Endodermal cell (in vitro differentiated cells): ENCODE measurements around the gene XRCC1. TPM values are rescaled to one million over a fixed set of nuclear protein-coding genes. Genes with fewer than 3 reads are reported as not detected.

Source experiments
- DNase-seq: peaks from one replicate; pipeline ENCODE4 v3.0.0-alpha.2; 2017
- H3K27ac ChIP-seq: 2 replicates; pipeline ENCODE4 v1.5.1; 2013; ENCODE audit warnings: mild to moderate bottlenecking, low read depth, low read length, moderate library complexity
- H3K27me3 ChIP-seq: 2 replicates; pipeline ENCODE4 v1.6.1; 2013; ENCODE audit warnings: mild to moderate bottlenecking, low read length, moderate library complexity; ENCODE audit not compliant: insufficient read depth, control insufficient read depth, poor library complexity, severe bottlenecking
- H3K36me3 ChIP-seq: 2 replicates; pipeline ENCODE4 v1.7.0; 2013; ENCODE audit warnings: mild to moderate bottlenecking, low read length, moderate library complexity; ENCODE audit not compliant: control insufficient read depth, insufficient read depth
- H3K4me1 ChIP-seq: one replicate; pipeline ENCODE4 v1.7.0; 2013; ENCODE audit warnings: low read length; ENCODE audit not compliant: control insufficient read depth, insufficient read depth
- H3K4me3 ChIP-seq: 2 replicates; pipeline ENCODE4 v1.5.1; 2013; ENCODE audit warnings: mild to moderate bottlenecking, low read length, moderate library complexity
- H3K9ac ChIP-seq: 2 replicates; pipeline ENCODE4 v1.6.1; 2013; ENCODE audit warnings: mild to moderate bottlenecking, low read length, moderate library complexity; ENCODE audit not compliant: poor library complexity, severe bottlenecking; ENCODE audit errors: extremely low read depth
- H3K9me3 ChIP-seq: 2 replicates; pipeline ENCODE4 v1.6.1; 2013; ENCODE audit warnings: mild to moderate bottlenecking, low read length, moderate library complexity; ENCODE audit not compliant: control insufficient read depth
- H3K27ac Mint-ChIP-seq: 2 replicates; pipeline ENCODE4 v1.8.0; 2020; ENCODE audit warnings: mixed read lengths
- H3K27me3 Mint-ChIP-seq: 2 replicates; pipeline ENCODE4 v1.8.0; 2021; ENCODE audit warnings: mild to moderate bottlenecking, mixed read lengths; ENCODE audit not compliant: insufficient read depth
- H3K36me3 Mint-ChIP-seq: 2 replicates; pipeline ENCODE4 v1.8.0; 2020; ENCODE audit warnings: low read depth, mixed read lengths
- H3K4me1 Mint-ChIP-seq: 2 replicates; pipeline ENCODE4 v1.8.0; 2020; ENCODE audit warnings: mixed read lengths
- H3K4me3 Mint-ChIP-seq: 2 replicates; pipeline ENCODE4 v1.8.0; 2020; ENCODE audit warnings: mild to moderate bottlenecking, moderate library complexity, mixed read lengths
- H3K9me3 Mint-ChIP-seq: 2 replicates; pipeline ENCODE4 v1.8.0; 2020; ENCODE audit warnings: mild to moderate bottlenecking, mixed read lengths
- WGBS, 2 experiments: methylation state at CpG; one replicate each; pipeline versions ENCODE4 v1.1.5 to v1.1.7; 2013; ENCODE audit warnings: missing lambda C conversion rate in 2 of 2, mixed read lengths in 1 of 2; ENCODE audit not compliant: insufficient coverage in 1 of 2, insufficient read length in 1 of 2; 5-methylcytosine and 5-hydroxymethylcytosine counted together
- total RNA-seq, 2 donors: library from RNA; stranded (reverse); fragmentation: NEBNext Ultra II Directional in 1 of 2; extraction: Animal tissue kit (Norgen Biotek cat#: 25700) in 1 of 2; gene quantifications; 2 replicates in 1 of 2; 3 replicates in 1 of 2; pipeline ENCODE4 v1.2.1, GENCODE V29; 2021
- TF ChIP-seq, protein P1 (sequence below): fragments of 200-600 bp; sonication (generic); conservative IDR thresholded peaks from 2 replicates; pipeline ENCODE4 v1.5.0; 2021; ENCODE audit warnings: antibody characterized with exemption, mild to moderate bottlenecking

Gene XRCC1
- total RNA-seq, 2 donors from 2014 or later, result 48.8 to 52.1 TPM

- TF ChIP-seq, protein P1, sequence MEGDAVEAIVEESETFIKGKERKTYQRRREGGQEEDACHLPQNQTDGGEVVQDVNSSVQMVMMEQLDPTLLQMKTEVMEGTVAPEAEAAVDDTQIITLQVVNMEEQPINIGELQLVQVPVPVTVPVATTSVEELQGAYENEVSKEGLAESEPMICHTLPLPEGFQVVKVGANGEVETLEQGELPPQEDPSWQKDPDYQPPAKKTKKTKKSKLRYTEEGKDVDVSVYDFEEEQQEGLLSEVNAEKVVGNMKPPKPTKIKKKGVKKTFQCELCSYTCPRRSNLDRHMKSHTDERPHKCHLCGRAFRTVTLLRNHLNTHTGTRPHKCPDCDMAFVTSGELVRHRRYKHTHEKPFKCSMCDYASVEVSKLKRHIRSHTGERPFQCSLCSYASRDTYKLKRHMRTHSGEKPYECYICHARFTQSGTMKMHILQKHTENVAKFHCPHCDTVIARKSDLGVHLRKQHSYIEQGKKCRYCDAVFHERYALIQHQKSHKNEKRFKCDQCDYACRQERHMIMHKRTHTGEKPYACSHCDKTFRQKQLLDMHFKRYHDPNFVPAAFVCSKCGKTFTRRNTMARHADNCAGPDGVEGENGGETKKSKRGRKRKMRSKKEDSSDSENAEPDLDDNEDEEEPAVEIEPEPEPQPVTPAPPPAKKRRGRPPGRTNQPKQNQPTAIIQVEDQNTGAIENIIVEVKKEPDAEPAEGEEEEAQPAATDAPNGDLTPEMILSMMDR, result no peak
- no peak overlapping the region for H3K4me3 Mint-ChIP-seq
- H3K4me1 Mint-ChIP-seq, result peaks cover 17% of the 10 kb centered on the region
- 86 to 100% methylated on average over 2 to 3 of the region's 4 CpGs for WGBS, 2 experiments
- peaks cover 10% of the 10 kb centered on the region for H3K4me1 ChIP-seq
- H3K27ac ChIP-seq, result no peak overlapping the region
- H3K27ac Mint-ChIP-seq, result no peak overlapping the region
- H3K36me3 ChIP-seq, result peaks cover 44% of the 10 kb centered on the region
- peaks cover 25% of the 10 kb centered on the region for H3K36me3 Mint-ChIP-seq
- H3K9me3 Mint-ChIP-seq, result no peaks in the 10 kb centered on the region
- no peaks in the 10 kb centered on the region for H3K27me3 ChIP-seq
- no peak overlapping the region for H3K4me3 ChIP-seq
- no peaks in the 10 kb centered on the region for H3K27me3 Mint-ChIP-seq
- no peak for DNase-seq
- no peak overlapping the region for H3K9ac ChIP-seq
- H3K9me3 ChIP-seq, result no peaks in the 10 kb centered on the region
Measured at GRCh38 chr19:43599635-43600295, 24.4 kb upstream of the XRCC1 start.

DNA sequence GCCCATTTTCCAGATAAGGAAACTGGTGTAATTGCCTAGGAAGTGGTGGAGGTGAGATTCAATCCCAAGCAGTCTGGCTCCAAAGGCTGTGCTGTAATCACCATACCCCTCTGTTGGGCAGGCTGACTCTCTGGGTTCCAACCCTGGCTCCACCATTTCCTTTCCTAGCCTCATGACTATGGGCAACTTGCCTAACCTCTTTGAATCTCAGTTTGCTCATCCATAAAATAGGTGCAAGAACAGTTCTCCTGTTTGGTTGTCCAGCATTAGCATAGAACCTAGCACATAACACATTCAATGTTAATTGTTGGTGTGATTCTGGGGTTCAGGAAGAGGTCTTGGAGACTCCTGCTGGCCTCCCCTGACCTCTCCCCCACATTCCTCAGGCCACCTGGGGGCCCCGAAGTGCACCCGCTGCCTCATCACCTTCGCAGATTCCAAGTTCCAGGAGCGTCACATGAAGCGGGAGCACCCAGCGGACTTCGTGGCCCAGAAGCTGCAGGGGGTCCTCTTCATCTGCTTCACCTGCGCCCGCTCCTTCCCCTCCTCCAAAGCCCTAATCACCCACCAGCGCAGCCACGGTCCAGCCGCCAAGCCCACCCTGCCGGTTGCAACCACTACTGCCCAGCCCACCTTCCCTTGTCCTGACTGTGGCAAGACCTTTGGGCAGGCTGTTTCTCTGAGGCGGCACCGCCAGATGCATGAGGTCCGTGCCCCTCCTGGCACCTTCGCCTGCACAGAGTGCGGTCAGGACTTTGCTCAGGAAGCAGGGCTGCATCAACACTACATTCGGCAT, 23.3 kb upstream of the XRCC1 start:
- H3K9ac ChIP-seq, result no peak overlapping the region
- Mint-ChIP-seq H3K9me3 (no peaks in the 10 kb centered on the region), H3K27ac (no peak overlapping the region), H3K4me3 (no peak overlapping the region), H3K36me3 (peaks cover 26% of the 10 kb centered on the region), H3K4me1 (peaks cover 21% of the 10 kb centered on the region), H3K27me3 (no peaks in the 10 kb centered on the region)
- no peaks in the 10 kb centered on the region for H3K9me3 ChIP-seq
- no peak overlapping the region for H3K4me3 ChIP-seq
- H3K27me3 ChIP-seq, result no peaks in the 10 kb centered on the region
- DNase-seq, result no peak
- peaks cover 51% of the 10 kb centered on the region for H3K36me3 ChIP-seq
- TF ChIP-seq, protein P1, result no peak
- WGBS, 2 experiments, result 97% methylated on average over 15 to 19 of the region's 19 CpGs
- no peak overlapping the region for H3K27ac ChIP-seq
- H3K4me1 ChIP-seq, result peaks cover 10% of the 10 kb centered on the region

- Histone ChIP-seq H3K27ac (no peak overlapping the region), H3K9ac (peak overlapping the region; percentile 88), H3K4me3 (peak overlapping the region; percentile 92), H3K9me3 (no peaks in the 10 kb centered on the region), H3K4me1 (peaks cover 10% of the 10 kb centered on the region), H3K36me3 (peaks cover 57% of the 10 kb centered on the region), H3K27me3 (no peaks in the 10 kb centered on the region)
- peak overlapping the region; percentile 99 for H3K27ac Mint-ChIP-seq
- H3K4me3 Mint-ChIP-seq, result peak overlapping the region; percentile 89
- peaks cover 25% of the 10 kb centered on the region for H3K4me1 Mint-ChIP-seq
- TF ChIP-seq, protein P1, result no peak
- 91 to 93% methylated on average over 5 of the region's 5 CpGs for WGBS, 2 experiments
- H3K36me3 Mint-ChIP-seq, result peaks cover 31% of the 10 kb centered on the region
- DNase-seq, result no peak
- H3K27me3 Mint-ChIP-seq, result no peaks in the 10 kb centered on the region
- H3K9me3 Mint-ChIP-seq, result no peaks in the 10 kb centered on the region
Measured at GRCh38 chr19:43597876-43598275, 22.5 kb upstream of the XRCC1 start.
